Activated CD8-positive, alpha-beta memory T cell treated with anti-CD3 and anti-CD28 coated beads, Interleukin-2, amount 50 U/mL, for 1 hour (primary cell): ENCODE results near the gene ANTXR1.

Source experiments
- DNase-seq: peaks from one replicate; pipeline ENCODE4 v3.0.0-alpha.2; 2020; ENCODE audit errors: extremely low read depth

Gene ANTXR1

GRCh38 chr2:69013142-69013839 is at the start of gene ANTXR1:
Gene ANTXR1 (plus strand): TSS chr2:69013179. CDS start chr2:69013500, 321 bp downstream.
- no peak for DNase-seq

DNA sequence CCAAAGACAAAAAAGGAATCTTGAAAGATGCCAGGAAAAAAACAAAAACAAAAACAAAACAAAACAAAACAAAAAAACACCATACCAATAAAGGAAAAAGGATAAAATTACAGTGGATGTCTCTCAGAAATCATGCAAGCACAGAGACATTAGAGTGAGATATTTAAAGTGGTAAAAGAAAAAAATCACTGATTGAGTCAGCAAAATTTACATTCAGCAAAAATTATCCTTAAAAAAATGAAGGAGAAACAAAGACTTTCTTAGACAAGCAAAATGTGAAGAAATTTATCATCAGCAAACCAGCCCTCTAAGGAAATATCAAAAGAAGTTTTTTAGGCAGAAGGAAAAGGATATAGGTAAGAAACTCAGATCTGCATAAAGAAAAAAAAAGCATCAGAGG is 48.7 kb upstream of the ANTXR1 start:
- DNase-seq: no peak

GRCh38 chr2:68968221-68968620 is 44.8 kb upstream of the ANTXR1 start:
- no peak for DNase-seq

GRCh38 chr2:68969736-68970490 is 43.1 kb upstream of the ANTXR1 start:
- no peak for DNase-seq

DNA sequence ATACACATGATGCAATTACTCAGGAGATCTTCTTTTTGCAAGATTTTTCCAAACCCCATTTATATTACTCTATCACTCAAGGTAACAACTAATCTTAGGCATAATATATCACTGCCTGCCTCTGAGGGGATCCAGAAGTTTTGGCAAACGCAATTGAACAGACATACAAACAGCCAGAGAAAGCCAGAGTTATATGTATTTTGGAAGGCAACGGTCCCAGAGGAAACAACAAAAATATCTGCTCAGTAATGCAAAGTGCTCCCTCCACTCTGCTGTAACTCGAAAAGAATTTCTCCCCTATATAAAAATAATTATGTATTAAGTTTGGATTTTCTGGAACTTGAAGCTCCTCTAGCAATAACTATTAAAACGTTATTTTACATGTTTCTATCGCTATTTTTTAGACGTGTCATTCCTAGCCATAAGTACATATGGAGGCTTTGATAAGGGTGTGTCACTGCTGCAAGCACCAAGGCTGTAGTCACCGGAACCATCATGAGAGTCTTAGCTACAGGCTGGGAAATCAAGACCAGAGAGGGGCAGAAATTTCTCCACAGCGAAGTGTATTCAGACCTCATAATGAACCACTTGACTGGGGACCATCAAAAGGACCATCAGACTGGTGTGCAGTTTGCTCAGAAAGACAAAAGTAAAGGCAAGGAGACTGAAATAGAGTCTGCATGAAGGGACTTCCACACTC is 42.3 kb upstream of the ANTXR1 start:
- DNase-seq: no peak

DNA sequence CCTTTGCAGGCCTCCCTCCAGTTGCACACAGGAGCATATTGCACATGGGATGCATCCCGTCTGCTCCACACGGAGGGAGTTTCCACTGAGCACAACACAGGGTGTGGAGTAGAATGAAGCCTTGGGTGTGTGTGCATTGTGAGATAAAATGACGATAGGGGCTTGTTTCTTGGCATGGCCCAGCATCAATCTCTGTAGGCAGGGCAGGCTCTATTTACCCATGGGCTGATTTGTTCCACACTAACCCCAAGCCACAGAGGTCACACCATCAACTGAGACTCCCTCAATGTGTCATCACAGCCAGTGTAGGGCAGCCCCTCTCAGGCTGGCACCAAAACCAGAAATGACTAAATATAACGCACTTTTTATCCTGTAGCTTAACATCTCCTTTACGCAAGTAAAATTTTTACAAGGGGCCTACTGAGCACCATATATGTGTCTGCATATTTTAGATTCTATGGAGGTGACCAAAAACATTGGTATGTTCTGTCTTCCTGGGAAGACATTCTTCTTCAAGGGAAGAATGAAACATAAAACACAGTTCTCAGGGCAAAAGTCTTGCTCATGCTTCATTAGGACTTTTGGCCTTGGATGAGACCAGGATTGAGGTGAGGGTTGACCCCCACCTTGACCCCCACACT is 41.3 kb upstream of the ANTXR1 start:
- DNase-seq: no peak

GRCh38 chr2:68974251-68974650 is 38.7 kb upstream of the ANTXR1 start, which contains the start of gene GKN1:
Gene GKN1 (plus strand): TSS chr2:68974636. CDS start chr2:68974678, 42 bp downstream.
- no peak for DNase-seq

GRCh38 chr2:68974946-68975665 is 37.9 kb upstream of the ANTXR1 start:
- DNase-seq: no peak

- no peak for DNase-seq
Observed at GRCh38 chr2:68975844-68976243, 37.1 kb upstream of the ANTXR1 start.

GRCh38 chr2:68977453-68977852 is 35.5 kb upstream of the ANTXR1 start:
- DNase-seq: no peak

- DNase-seq: no peak
Observed at GRCh38 chr2:68978098-68978497, 34.9 kb upstream of the ANTXR1 start.

GRCh38 chr2:68980956-68981355 is 32.0 kb upstream of the ANTXR1 start:
- no peak for DNase-seq

DNA sequence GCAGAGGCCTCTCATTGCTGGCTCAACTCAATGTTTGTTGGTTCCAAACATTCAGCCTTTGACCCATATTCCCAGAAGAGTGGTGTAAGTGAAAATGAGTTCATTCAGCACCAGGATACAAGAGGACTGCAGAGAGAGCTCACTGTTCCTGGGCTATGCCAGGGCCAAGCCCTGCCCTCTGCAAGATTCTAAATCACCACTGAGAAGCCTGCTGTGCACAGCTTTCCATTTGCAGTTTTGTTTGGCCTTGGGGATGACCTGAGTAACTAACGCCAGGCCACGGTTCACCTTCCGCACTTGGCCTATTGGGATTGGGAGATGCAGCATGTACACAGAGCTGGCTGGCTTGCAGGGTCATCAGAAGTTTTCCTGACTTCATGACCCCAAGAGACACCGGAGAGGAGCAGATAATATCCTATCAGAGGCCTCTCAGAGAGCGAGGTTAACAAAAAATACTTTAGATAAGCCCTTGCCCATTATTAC is 25.9 kb upstream of the ANTXR1 start:
- DNase-seq: no peak

- DNase-seq: no peak
Observed at GRCh38 chr2:68989035-68989434, 23.9 kb upstream of the ANTXR1 start.

- DNase-seq: no peak
Observed at GRCh38 chr2:68992341-68992740, 20.6 kb upstream of the ANTXR1 start.

DNA sequence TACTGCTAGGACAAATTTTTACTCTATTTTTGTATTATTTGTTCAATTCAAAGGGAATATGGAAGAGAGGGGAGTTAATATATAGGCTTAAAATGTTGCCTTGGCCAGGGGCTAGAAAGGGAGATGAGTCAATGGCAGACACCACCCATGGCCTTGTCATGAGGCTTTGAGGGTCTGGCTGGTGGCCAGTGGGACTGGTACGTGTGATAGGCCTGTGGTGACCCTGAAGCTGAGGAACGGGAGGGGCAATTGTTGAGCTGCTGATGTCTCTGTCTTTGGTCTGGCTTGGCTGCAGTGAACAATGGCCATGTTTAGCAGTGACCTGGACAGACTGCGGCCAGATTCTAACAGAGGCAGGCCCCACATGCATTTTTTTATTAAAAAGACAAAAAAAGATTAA is 20.0 kb upstream of the ANTXR1 start:
- DNase-seq: no peak

- DNase-seq: no peak
Observed at GRCh38 chr2:68993660-68994059, 19.3 kb upstream of the ANTXR1 start.

DNA sequence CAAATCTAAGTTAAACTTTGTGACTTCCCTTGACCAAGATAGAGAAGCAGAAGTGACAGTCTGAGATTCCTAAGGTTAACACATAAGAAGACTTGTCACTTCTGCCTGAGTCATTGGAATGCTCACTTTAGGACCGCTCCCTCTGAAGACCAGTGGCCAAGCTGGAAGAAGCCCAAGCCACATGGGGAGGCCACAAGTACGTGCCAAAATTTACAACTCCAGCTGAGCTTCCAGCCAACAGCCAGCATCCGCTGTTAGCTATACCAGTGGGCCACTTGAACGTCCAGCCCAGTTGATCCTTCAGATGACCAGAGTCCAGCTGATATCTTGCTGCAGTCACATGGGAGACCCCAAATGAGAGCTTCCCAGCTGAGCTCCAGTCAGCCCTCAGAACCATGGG is 18.1 kb upstream of the ANTXR1 start:
- DNase-seq: no peak

DNA sequence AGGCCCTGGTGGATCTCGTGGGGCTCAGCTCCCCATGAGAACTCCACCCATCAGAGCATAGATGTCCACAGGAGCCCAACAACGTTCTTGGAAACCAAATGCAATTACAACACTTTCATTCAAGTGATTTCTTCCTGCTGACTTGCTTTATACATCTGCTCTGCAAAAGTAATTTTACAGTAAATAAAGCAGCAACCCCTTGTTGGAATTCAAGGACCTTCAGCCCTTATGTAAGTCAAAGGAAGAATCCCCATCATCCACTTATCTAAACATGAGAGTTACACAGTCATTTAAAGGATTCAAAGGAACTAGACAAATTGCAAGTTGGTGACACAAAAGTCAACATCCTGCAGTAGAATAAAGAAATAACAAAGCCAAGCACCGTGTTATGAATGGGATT is 17.1 kb upstream of the ANTXR1 start:
- DNase-seq: no peak

DNA sequence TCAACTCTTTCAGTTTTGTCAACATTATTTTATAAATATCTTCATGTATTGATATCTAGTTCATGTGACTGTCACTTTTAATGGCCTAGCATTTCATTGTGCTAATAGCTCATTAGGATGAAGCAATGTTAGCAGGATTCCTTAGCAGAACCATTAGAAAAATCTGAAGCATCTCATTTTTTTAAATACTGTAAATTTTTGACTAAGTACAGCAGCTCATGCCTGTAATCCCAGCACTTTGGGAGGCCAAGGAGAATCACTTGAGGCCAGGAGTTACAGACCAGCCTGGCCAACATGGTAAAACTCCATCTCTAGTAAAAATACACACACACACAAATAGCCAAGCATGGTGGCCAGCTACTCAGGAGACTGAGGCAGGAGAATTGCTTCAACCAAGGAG is 15.6 kb upstream of the ANTXR1 start:
- no peak for DNase-seq

- DNase-seq: no peak
Observed at GRCh38 chr2:69001879-69002278, 11.1 kb upstream of the ANTXR1 start.
